Measurements from ENCODE around the gene TTI1. TPM values are rescaled to one million over a fixed set of nuclear protein-coding genes. Genes with fewer than 3 reads are reported as not detected.

TTI1 gene
- polyA plus RNA-seq, 1 of the 3 experiments (the other 2 are of a cell fraction) = 15.6 TPM

DNA sequence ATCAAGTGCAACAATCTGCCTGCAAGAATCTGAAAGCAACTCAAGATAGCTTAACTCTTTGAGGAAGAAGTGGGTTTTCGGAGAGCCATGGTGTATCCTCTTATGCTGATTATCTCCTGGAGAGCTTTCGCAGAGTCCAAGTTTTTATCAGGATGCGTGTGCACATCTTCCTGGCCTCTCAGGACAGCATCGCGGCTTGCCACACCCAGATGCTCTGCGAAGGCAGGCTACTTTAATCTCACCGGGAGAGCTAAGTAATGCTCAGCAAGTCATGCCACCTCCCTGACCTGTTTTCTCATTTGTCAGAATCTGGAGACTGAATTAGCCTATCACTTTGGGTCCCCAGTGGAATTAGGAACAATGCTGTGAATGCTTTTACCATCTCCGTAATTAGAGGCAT lies 52.9 kb downstream of the TTI1 start:
- 0 out of 2 replicates have a peak, but pooled peaks cover 3% of the 10 kb centered on the region for H4K20me1 ChIP-seq (ENCODE audit: insufficient read depth)
- TF ChIP-seq, protein P1, sequence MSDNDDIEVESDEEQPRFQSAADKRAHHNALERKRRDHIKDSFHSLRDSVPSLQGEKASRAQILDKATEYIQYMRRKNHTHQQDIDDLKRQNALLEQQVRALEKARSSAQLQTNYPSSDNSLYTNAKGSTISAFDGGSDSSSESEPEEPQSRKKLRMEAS (IDR thresholded peaks at IDR 0.05; ENCODE audit: low read depth) = no peak
- TF ChIP-seq GABPA (IDR thresholded peaks at IDR 0.05; ENCODE audit: low read depth) = no peak
- TF ChIP-seq TEAD4 (IDR thresholded peaks at IDR 0.05; ENCODE audit: borderline replicate concordance, insufficient read depth) = no peak
- TF ChIP-seq, protein P2, sequence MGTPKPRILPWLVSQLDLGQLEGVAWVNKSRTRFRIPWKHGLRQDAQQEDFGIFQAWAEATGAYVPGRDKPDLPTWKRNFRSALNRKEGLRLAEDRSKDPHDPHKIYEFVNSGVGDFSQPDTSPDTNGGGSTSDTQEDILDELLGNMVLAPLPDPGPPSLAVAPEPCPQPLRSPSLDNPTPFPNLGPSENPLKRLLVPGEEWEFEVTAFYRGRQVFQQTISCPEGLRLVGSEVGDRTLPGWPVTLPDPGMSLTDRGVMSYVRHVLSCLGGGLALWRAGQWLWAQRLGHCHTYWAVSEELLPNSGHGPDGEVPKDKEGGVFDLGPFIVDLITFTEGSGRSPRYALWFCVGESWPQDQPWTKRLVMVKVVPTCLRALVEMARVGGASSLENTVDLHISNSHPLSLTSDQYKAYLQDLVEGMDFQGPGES (IDR thresholded peaks at IDR 0.05; ENCODE audit: low read depth, low read length) = no peak
- no peaks in the 10 kb centered on the region for H3K9me3 ChIP-seq
- no peaks in the 10 kb centered on the region for H3F3A ChIP-seq (replicated peaks; ENCODE audit: insufficient read depth)
- no peaks in the 10 kb centered on the region for H3K9me2 ChIP-seq
- no peak for DNase-seq
- H3K27me3 ChIP-seq (ENCODE audit: insufficient read depth) = no peaks in the 10 kb centered on the region
- ChIA-PET CTCF (interaction anchor here (0.8 to 1.9 kb wide), 8 partner anchors 13 to 416 kb away, joined by 3 to 5 read pairs (median 3); no protein-coding TSS in a partner anchor), POLR2A (no interaction called here)
- peaks cover 5 to 8% of the 10 kb centered on the region in 2 experiments for H3K36me3 ChIP-seq (replicated peaks in 1 of 2; ENCODE audit: control insufficient read depth in 1 of 2, insufficient read depth in 2 of 2, low read length in 1 of 2)
- 85% methylated on average over 7 of the region's 8 CpGs for WGBS (ENCODE audit: low lambda C conversion rate)
- no peak overlapping the region for H3K4me3 ChIP-seq (ENCODE audit: low read depth in 2 of 2, low read length in 1 of 2)
- H3K4me2 ChIP-seq = no peak overlapping the region
- H3K79me2 ChIP-seq (ENCODE audit: insufficient read depth) = no peaks in the 10 kb centered on the region
- H3K27ac ChIP-seq (ENCODE audit: low read depth in 2 of 2, low read length in 1 of 2) = no peak overlapping the region
- H3K9ac ChIP-seq = no peak overlapping the region
- no peak overlapping the region for H2AFZ ChIP-seq (ENCODE audit: low read depth)
- peaks cover 0 to 21% of the 10 kb centered on the region in 2 experiments; a peak in 1 of 4 replicates for H3K4me1 ChIP-seq (ENCODE audit: control insufficient read depth in 1 of 2, insufficient read depth in 2 of 2, low read depth in 1 of 2, low read length in 1 of 2)

GRCh38 chr20:37979021-37979985 lies 54.0 kb downstream of the TTI1 start:
- H3K27me3 ChIP-seq (ENCODE audit: insufficient read depth) = no peaks in the 10 kb centered on the region
- CTCF ChIA-PET = interaction anchor here (0.6 to 1.4 kb wide), 6 partner anchors 12 to 415 kb away, joined by 3 to 4 read pairs (median 3); no protein-coding TSS in a partner anchor
- H3K36me3 ChIP-seq (replicated peaks in 1 of 2; ENCODE audit: control insufficient read depth in 1 of 2, insufficient read depth in 2 of 2, low read length in 1 of 2) = peaks cover 5 to 8% of the 10 kb centered on the region in 2 experiments
- H3K4me3 ChIP-seq (ENCODE audit: low read depth in 2 of 2, low read length in 1 of 2) = no peak overlapping the region
- POLR2A ChIA-PET = no interaction called here
- H3K27ac ChIP-seq (ENCODE audit: low read depth in 2 of 2, low read length in 1 of 2) = no peak overlapping the region
- H3K4me1 ChIP-seq (ENCODE audit: control insufficient read depth in 1 of 2, insufficient read depth in 2 of 2, low read depth in 1 of 2, low read length in 1 of 2) = peaks cover 0 to 11% of the 10 kb centered on the region in 2 experiments; a peak in 1 of 4 replicates
- H3K4me2 ChIP-seq = no peak overlapping the region
- 92% methylated on average over 16 of the region's 16 CpGs for WGBS (ENCODE audit: low lambda C conversion rate)
- no peaks in the 10 kb centered on the region for H3F3A ChIP-seq (replicated peaks; ENCODE audit: insufficient read depth)
- no peak overlapping the region for H2AFZ ChIP-seq (ENCODE audit: low read depth)
- H3K9ac ChIP-seq = no peak overlapping the region
- no peaks in the 10 kb centered on the region for H3K9me2 ChIP-seq
- H3K9me3 ChIP-seq = no peaks in the 10 kb centered on the region
- DNase-seq = no peak
- H4K20me1 ChIP-seq (ENCODE audit: insufficient read depth) = 0 out of 2 replicates have a peak, but pooled peaks cover 3% of the 10 kb centered on the region
- no peaks in the 10 kb centered on the region for H3K79me2 ChIP-seq (ENCODE audit: insufficient read depth)
- TF ChIP-seq, protein P3, sequence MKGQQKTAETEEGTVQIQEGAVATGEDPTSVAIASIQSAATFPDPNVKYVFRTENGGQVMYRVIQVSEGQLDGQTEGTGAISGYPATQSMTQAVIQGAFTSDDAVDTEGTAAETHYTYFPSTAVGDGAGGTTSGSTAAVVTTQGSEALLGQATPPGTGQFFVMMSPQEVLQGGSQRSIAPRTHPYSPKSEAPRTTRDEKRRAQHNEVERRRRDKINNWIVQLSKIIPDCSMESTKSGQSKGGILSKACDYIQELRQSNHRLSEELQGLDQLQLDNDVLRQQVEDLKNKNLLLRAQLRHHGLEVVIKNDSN (IDR thresholded peaks at IDR 0.05; ENCODE audit: borderline replicate concordance, low read depth) = no peak
- no peak for TF ChIP-seq GABPA (IDR thresholded peaks at IDR 0.05; ENCODE audit: low read depth)
- no peak for TF ChIP-seq POLR2AphosphoS5 (IDR thresholded peaks at IDR 0.05; ENCODE audit: low read depth, low read length)
- no peak for TF ChIP-seq PBX3 (IDR thresholded peaks at IDR 0.05)
- no peak for TF ChIP-seq RFX5 (IDR thresholded peaks at IDR 0.05; ENCODE audit: low read length)
- no peak for TF ChIP-seq EP300 (IDR thresholded peaks at IDR 0.05; ENCODE audit: borderline replicate concordance in 1 of 2, low read depth in 1 of 2, low read length in 1 of 2)
- no peak for TF ChIP-seq CHD2 (IDR thresholded peaks at IDR 0.05; ENCODE audit: low read length, partially characterized antibody)
- TF ChIP-seq TCF12 (IDR thresholded peaks at IDR 0.05) = no peak
- TF ChIP-seq ELF1 (IDR thresholded peaks at IDR 0.05) = no peak
- no peak for TF ChIP-seq TAF1 (IDR thresholded peaks at IDR 0.05; ENCODE audit: borderline replicate concordance, low read depth, low read length)
- TF ChIP-seq YY1 (IDR thresholded peaks at IDR 0.05; ENCODE audit: low read depth) = no peak
- no peak for TF ChIP-seq RAD21 (IDR thresholded peaks at IDR 0.05; ENCODE audit: low read length)
- TF ChIP-seq, protein P4, sequence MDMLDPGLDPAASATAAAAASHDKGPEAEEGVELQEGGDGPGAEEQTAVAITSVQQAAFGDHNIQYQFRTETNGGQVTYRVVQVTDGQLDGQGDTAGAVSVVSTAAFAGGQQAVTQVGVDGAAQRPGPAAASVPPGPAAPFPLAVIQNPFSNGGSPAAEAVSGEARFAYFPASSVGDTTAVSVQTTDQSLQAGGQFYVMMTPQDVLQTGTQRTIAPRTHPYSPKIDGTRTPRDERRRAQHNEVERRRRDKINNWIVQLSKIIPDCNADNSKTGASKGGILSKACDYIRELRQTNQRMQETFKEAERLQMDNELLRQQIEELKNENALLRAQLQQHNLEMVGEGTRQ (IDR thresholded peaks at IDR 0.05; ENCODE audit: borderline replicate concordance, low read depth, low read length) = no peak
- no peak for TF ChIP-seq MEF2A (IDR thresholded peaks at IDR 0.05; ENCODE audit: borderline replicate concordance, low read depth)
- TF ChIP-seq SIN3A (IDR thresholded peaks at IDR 0.05; ENCODE audit: borderline replicate concordance, low read depth, low read length) = no peak
- TF ChIP-seq RXRA (IDR thresholded peaks at IDR 0.05; ENCODE audit: borderline replicate concordance, low read depth) = no peak
- TF ChIP-seq CTCF (IDR thresholded peaks at IDR 0.05) = no peak
- no peak for TF ChIP-seq RCOR1 (IDR thresholded peaks at IDR 0.05; ENCODE audit: low read length)
